ENCODE measurements around the gene HSPA5.
"Not testable (repeated sequence)": the region's sequence is repeated elsewhere in the genome, so short reads cannot be mapped to it uniquely, and the experiment has no call there.

Gene HSPA5

DNA sequence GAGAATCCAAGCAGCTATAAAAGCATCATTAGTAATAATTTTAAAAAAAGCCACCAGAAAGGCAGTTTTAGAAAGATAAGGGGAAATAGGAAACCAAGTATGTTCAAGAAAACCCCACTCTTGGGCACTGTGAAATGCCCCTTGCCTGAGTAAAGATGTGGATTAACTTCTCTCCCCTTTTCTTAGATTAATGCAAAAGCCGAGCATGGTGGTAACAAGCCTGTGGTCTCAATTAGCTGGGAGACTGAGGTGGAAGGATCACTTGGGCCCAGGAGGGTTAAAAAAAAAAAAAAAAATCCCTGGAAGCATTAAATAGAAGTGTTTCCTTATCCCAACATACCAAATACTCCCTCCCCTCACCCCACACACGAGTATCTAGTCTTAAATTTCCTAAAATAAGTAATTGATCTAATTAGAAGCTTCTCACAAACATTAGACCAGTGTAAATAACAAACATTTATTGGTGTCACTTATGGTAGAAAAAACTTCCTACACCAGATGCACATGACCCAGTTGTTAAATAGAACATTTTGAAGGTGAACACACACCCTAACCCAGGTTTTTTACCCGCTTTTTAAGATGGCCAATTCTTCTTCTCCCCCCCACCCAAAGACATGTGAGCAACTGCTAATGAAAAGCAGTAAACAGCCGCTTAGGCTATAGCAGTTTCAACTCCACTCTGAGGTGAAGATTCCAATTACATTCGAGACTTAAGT lies 5.2 kb downstream of the HSPA5 start:
- no peak for DNase-seq (ENCODE audit: low read depth in 1 of 2, low spot score in 1 of 2)
- Histone ChIP-seq H3K27me3 (ENCODE audit: insufficient read depth, poor library complexity, severe bottlenecking) (no peaks in the 10 kb centered on the region), H3K27ac (replicated peaks) (no peak overlapping the region), H3K4me3 (replicated peaks; ENCODE audit: insufficient read depth, low read length) (no peak overlapping the region)
- TF ChIP-seq, protein P1, sequence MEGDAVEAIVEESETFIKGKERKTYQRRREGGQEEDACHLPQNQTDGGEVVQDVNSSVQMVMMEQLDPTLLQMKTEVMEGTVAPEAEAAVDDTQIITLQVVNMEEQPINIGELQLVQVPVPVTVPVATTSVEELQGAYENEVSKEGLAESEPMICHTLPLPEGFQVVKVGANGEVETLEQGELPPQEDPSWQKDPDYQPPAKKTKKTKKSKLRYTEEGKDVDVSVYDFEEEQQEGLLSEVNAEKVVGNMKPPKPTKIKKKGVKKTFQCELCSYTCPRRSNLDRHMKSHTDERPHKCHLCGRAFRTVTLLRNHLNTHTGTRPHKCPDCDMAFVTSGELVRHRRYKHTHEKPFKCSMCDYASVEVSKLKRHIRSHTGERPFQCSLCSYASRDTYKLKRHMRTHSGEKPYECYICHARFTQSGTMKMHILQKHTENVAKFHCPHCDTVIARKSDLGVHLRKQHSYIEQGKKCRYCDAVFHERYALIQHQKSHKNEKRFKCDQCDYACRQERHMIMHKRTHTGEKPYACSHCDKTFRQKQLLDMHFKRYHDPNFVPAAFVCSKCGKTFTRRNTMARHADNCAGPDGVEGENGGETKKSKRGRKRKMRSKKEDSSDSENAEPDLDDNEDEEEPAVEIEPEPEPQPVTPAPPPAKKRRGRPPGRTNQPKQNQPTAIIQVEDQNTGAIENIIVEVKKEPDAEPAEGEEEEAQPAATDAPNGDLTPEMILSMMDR (IDR thresholded peaks at IDR 0.05; ENCODE audit: insufficient read depth, low read length) = no peak
- TF ChIP-seq GABPA (IDR thresholded peaks at IDR 0.05; ENCODE audit: low read depth) (no peak), POLR2AphosphoS5 (IDR thresholded peaks at IDR 0.05; ENCODE audit: low read depth) (no peak), SPI1 (IDR thresholded peaks at IDR 0.05; ENCODE audit: borderline replicate concordance, low read depth) (no peak)
- TF ChIP-seq, protein P2, sequence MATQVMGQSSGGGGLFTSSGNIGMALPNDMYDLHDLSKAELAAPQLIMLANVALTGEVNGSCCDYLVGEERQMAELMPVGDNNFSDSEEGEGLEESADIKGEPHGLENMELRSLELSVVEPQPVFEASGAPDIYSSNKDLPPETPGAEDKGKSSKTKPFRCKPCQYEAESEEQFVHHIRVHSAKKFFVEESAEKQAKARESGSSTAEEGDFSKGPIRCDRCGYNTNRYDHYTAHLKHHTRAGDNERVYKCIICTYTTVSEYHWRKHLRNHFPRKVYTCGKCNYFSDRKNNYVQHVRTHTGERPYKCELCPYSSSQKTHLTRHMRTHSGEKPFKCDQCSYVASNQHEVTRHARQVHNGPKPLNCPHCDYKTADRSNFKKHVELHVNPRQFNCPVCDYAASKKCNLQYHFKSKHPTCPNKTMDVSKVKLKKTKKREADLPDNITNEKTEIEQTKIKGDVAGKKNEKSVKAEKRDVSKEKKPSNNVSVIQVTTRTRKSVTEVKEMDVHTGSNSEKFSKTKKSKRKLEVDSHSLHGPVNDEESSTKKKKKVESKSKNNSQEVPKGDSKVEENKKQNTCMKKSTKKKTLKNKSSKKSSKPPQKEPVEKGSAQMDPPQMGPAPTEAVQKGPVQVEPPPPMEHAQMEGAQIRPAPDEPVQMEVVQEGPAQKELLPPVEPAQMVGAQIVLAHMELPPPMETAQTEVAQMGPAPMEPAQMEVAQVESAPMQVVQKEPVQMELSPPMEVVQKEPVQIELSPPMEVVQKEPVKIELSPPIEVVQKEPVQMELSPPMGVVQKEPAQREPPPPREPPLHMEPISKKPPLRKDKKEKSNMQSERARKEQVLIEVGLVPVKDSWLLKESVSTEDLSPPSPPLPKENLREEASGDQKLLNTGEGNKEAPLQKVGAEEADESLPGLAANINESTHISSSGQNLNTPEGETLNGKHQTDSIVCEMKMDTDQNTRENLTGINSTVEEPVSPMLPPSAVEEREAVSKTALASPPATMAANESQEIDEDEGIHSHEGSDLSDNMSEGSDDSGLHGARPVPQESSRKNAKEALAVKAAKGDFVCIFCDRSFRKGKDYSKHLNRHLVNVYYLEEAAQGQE (IDR thresholded peaks at IDR 0.05; ENCODE audit: insufficient replicate concordance, low read depth) = no peak

DNA sequence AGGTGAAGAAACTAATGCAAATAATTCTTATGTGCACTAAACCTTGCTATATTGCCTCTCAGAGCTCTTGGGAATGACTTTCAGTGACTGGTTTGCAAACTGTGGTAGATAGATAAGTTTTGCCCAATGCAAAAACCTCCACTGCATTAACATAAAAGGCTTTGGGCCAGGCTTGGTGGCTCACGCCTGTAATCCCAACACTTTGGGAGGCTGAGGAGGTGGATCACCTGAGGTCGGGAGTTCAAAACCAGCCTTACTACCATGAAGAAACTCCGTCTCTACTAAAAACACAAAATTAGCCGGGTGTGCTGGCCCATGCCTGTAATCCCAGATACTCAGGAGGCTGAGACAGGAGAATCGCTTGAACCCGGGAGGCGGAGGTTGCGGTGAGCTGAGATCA lies 7.0 kb downstream of the HSPA5 start:
- not testable (repeated sequence) for DNase-seq (ENCODE audit: low read depth in 1 of 2, low spot score in 1 of 2); H3K27ac ChIP-seq (replicated peaks); H3K27me3 ChIP-seq (ENCODE audit: insufficient read depth, poor library complexity, severe bottlenecking); H3K4me3 ChIP-seq (replicated peaks; ENCODE audit: insufficient read depth, low read length)

DNA sequence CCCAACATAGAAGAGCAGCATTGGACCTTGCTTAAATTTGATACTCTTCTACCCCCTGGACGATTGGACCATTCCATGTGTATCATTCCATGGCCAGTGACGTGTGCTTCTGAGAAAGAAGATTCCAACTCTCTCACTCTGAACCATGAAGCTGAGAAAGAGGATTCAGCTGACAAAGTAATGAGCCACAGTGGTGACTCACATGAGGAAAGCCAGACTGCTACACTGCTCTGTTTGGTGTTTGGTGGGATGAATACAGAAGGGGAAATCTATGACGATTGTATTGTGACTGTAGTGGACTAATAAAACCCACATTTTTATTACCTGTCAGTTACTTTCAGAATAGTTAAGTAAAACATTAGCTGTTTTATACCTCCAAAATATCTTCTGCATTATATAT lies 7.5 kb downstream of the HSPA5 start:
- no peak overlapping the region for H3K4me3 ChIP-seq (replicated peaks; ENCODE audit: insufficient read depth, low read length)
- H3K27me3 ChIP-seq (ENCODE audit: insufficient read depth, poor library complexity, severe bottlenecking) = no peaks in the 10 kb centered on the region
- no peak overlapping the region for H3K27ac ChIP-seq (replicated peaks)
- no peak for DNase-seq (ENCODE audit: low read depth in 1 of 2, low spot score in 1 of 2)
- TF ChIP-seq GABPA (IDR thresholded peaks at IDR 0.05; ENCODE audit: low read depth) = no peak
- TF ChIP-seq, protein P2 (IDR thresholded peaks at IDR 0.05; ENCODE audit: insufficient replicate concordance, low read depth) = no peak
- no peak for TF ChIP-seq POLR2AphosphoS5 (IDR thresholded peaks at IDR 0.05; ENCODE audit: low read depth)
- TF ChIP-seq, protein P1 (IDR thresholded peaks at IDR 0.05; ENCODE audit: insufficient read depth, low read length) = no peak
- no peak for TF ChIP-seq SPI1 (IDR thresholded peaks at IDR 0.05; ENCODE audit: borderline replicate concordance, low read depth)

DNA sequence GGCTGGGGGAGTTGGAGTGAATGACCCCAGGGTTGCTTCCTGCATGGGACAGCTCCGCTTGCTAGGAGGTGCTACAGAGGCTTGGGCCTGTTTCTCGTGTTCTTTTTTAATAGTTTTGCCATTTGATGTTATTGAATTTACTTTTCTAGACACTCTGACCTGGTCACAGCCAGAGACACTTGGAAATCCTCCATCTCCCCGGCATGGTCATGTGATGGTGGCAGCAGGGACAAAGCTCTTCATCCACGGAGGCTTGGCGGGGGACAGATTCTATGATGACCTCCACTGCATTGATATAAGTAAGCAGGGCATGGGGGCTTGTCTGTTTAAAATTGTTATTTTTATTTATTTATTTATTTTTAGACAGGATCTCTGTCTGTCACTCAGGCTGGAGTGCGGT lies 13.4 kb downstream of the HSPA5 start:
- Histone ChIP-seq H3K27me3 (ENCODE audit: insufficient read depth, poor library complexity, severe bottlenecking) (no peaks in the 10 kb centered on the region), H3K4me3 (replicated peaks; ENCODE audit: insufficient read depth, low read length) (no peak overlapping the region), H3K27ac (replicated peaks) (no peak overlapping the region)
- no peak for TF ChIP-seq SPI1 (IDR thresholded peaks at IDR 0.05; ENCODE audit: borderline replicate concordance, low read depth)
- no peak for TF ChIP-seq GABPA (IDR thresholded peaks at IDR 0.05; ENCODE audit: low read depth)
- TF ChIP-seq POLR2AphosphoS5 (IDR thresholded peaks at IDR 0.05; ENCODE audit: low read depth) = no peak
- TF ChIP-seq, protein P1 (IDR thresholded peaks at IDR 0.05; ENCODE audit: insufficient read depth, low read length) = no peak
- TF ChIP-seq, protein P2 (IDR thresholded peaks at IDR 0.05; ENCODE audit: insufficient replicate concordance, low read depth) = no peak
- DNase-seq (ENCODE audit: low read depth in 1 of 2, low spot score in 1 of 2) = no peak

DNA sequence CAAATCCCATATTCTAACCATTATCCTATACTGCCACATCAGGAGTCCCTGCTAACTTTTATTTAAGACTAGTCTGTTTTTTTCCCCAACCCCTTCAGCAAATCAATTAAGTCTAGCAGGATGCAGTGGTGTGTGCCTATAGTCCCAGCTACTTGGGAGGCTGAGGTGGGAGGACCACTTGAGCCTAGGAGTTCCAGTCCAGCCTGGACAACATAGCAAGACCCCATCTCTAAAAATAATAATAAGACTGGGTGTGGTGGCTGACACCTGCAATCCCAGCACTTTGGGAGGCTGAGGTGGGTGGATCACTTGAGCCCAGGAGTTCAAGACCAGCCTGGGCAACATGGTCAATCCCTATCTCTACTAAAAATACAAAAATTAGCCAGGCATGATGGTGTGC lies 16.3 kb downstream of the HSPA5 start:
- not testable (repeated sequence) for H3K4me3 ChIP-seq (replicated peaks; ENCODE audit: insufficient read depth, low read length); DNase-seq (ENCODE audit: low read depth in 1 of 2, low spot score in 1 of 2); H3K27ac ChIP-seq (replicated peaks); H3K27me3 ChIP-seq (ENCODE audit: insufficient read depth, poor library complexity, severe bottlenecking)
